K562 (cell line): ENCODE data around the gene NIPSNAP2. TPM values are rescaled to one million over a fixed set of nuclear protein-coding genes. Genes with fewer than 3 reads are reported as not detected.

Experiments
- KDM1A ChIP-seq, 2 experiments: fragments of 450-650 bp; IDR thresholded peaks; 2 replicates each; pipeline ENCODE4 v1.6.1; 2016; ENCODE audit warnings: mild to moderate bottlenecking in 2 of 2
- MAFF ChIP-seq: IDR thresholded peaks from 2 replicates; pipeline ENCODE4 v1.6.1; 2012; ENCODE audit warnings: low read length, improper control_type of control experiment
- SMARCC2 ChIP-seq: fragments of 450-650 bp; IDR thresholded peaks from 2 replicates; pipeline ENCODE4 v1.6.1; 2017; ENCODE audit warnings: antibody characterized with exemption, moderate library complexity, mild to moderate bottlenecking, low read depth
- SRF ChIP-seq, 2 experiments: fragments of 250-450, 450-650 bp in 1 of 2; sonication (Bioruptor Pico) in 1 of 2; sonication (generic) in 1 of 2; formaldehyde crosslinking; IDR thresholded peaks; 2 replicates each; pipeline versions ENCODE4 v1.5.0 to v1.5.1; 2020 to 2022; ENCODE audit warnings: mild to moderate bottlenecking in 1 of 2, missing genetic modification reagents in 1 of 2
- SUPT5H ChIP-seq: fragments of 450-650 bp; IDR thresholded peaks from 2 replicates; pipeline ENCODE4 v1.6.1; 2016
- TGIF2 ChIP-seq: sonication (generic); formaldehyde crosslinking; IDR thresholded peaks from 2 replicates; pipeline ENCODE4 v1.8.1; 2022; ENCODE audit warnings: mild to moderate bottlenecking, missing genetic modification reagents, moderate library complexity
- ZEB2 ChIP-seq: fragments of 450-650 bp; IDR thresholded peaks from 2 replicates; pipeline ENCODE4 v1.6.1; 2016
- ZFX ChIP-seq: sonication (generic); formaldehyde crosslinking; IDR thresholded peaks from 2 replicates; pipeline ENCODE4 v1.8.0; 2022; ENCODE audit warnings: mild to moderate bottlenecking, missing genetic modification reagents, moderate library complexity
- ZNF197 ChIP-seq: fragments of 200-800 bp; sonication (Bioruptor generic); IDR thresholded peaks from 2 replicates; pipeline ENCODE4 v1.6.1; 2016; ENCODE audit warnings: low read depth, missing genetic modification characterization, missing compliant biosample characterization
- ZNF24 ChIP-seq: fragments of 450-650 bp; IDR thresholded peaks from 2 replicates; pipeline ENCODE4 v1.6.1; 2016
- ZNF324 ChIP-seq: fragments of 250-450 bp; sonication (Bioruptor Pico); IDR thresholded peaks from 2 replicates; pipeline ENCODE4 v1.4.0; 2020; ENCODE audit warnings: mild to moderate bottlenecking
- ZNF707 ChIP-seq: fragments of 250-450 bp; sonication (Bioruptor Pico); conservative IDR thresholded peaks from 2 replicates; pipeline ENCODE4 v1.8.0; 2022; ENCODE audit warnings: inconsistent platforms, mild to moderate bottlenecking, moderate library complexity
- polyA plus RNA-seq, 8 experiments: library from polyadenylated mRNA; depleted of rRNA in 4 of 8; stranded (reverse) in 5 of 8; unstranded in 3 of 8; fragments of >200 nt; fragmentation: Nextera tagmentation in 2 of 8; fragmentation: Illumina TruSeq in 1 of 8; extraction: Ambion mirVana in 2 of 8; extraction: Trizol in 1 of 8; gene quantifications; 2 replicates each; pipeline versions ENCODE4 v1.2.1 to v1.2.3, GENCODE V29; 2011 to 2014; ENCODE audit warnings: inconsistent platforms in 1 of 8, missing spikeins in 1 of 8
- total RNA-seq, 7 experiments: library from RNA; depleted of rRNA in 6 of 7; stranded (reverse); fragments of >200 nt in 6 of 7; fragmentation: Illumina TruSeq in 2 of 7; extraction: Trizol in 2 of 7; gene quantifications; 2 replicates each; pipeline versions ENCODE4 v1.2.1 to v1.2.3, GENCODE V29; 2011 to 2021; ENCODE audit warnings: low replicate concordance in 1 of 7
- TF ChIP-seq, protein P1 (sequence below): sonication (generic); formaldehyde crosslinking; IDR thresholded peaks from 2 replicates; pipeline ENCODE4 v1.8.0; 2022; ENCODE audit warnings: missing genetic modification reagents, mild to moderate bottlenecking, moderate library complexity, borderline replicate concordance
- TF ChIP-seq, protein P2 (sequence below): fragments of 250-450 bp; sonication (Bioruptor Pico); IDR thresholded peaks from 2 replicates; pipeline ENCODE4 v1.8.0; 2021; ENCODE audit warnings: moderate library complexity, mild to moderate bottlenecking, inconsistent platforms

The NIPSNAP2 gene
- total and polyA plus RNA-seq, 9 of the 15 experiments (the other 6 are each of a cell fraction or from before 2014, with no cell fraction given) = 24.9 to 107 (median 53.0) TPM

DNA sequence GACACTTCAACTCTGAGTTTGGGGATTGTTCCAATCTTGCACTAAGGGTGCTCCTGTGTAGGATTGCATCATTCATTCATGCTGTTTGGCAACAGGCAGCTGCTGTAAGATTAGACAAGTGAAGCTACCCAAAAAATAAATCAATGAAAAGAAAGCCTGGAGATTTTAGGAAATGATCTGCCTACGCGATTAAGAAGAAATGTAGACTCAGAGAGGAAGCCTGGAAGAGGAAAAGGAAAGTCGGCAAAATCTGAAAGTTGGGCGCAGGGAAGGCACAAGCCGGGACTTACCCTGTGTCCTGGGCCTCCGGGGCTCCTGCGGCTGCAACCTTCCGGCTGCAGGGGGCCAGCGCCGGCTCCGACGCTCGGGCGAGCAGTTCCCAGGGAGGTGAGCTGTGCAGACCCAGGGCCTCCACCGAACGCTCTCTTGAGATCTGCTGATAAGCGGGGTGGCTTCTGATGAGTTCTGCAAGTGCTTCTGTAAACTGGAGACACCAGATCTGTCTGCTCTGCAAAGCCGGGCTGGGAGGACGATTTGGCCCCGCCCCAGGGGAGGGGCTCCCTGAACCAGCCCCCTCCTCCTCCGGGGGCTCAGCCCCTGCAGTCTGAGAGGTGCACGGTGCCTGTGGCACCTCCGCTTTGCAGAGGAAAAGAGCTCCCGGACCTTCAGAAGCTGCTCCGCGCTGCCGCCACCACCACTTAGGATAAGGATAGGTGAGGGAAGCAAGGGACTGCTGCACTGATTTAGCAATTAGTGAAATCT is 69.5 kb downstream of the NIPSNAP2 start (continued):
- 0 out of 2 replicates have a peak, but pooled peaks have one; percentile 42 for TF ChIP-seq ZNF197 (CRISPR knock-in tag)
- TF ChIP-seq ZEB2 = peak; percentile 56; the same call in 1 of the 2 replicates
- TF ChIP-seq, protein P1, sequence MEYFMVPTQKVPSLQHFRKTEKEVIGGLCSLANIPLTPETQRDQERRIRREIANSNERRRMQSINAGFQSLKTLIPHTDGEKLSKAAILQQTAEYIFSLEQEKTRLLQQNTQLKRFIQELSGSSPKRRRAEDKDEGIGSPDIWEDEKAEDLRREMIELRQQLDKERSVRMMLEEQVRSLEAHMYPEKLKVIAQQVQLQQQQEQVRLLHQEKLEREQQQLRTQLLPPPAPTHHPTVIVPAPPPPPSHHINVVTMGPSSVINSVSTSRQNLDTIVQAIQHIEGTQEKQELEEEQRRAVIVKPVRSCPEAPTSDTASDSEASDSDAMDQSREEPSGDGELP (CRISPR knock-in tag) = peak; percentile 55; the same call in 1 of the 2 replicates
- TF ChIP-seq ZNF24 = peak; percentile 96
- peak; percentile 85 to 90 for TF ChIP-seq KDM1A (IDR thresholded peaks at IDR 0.05)
- TF ChIP-seq, protein P2, sequence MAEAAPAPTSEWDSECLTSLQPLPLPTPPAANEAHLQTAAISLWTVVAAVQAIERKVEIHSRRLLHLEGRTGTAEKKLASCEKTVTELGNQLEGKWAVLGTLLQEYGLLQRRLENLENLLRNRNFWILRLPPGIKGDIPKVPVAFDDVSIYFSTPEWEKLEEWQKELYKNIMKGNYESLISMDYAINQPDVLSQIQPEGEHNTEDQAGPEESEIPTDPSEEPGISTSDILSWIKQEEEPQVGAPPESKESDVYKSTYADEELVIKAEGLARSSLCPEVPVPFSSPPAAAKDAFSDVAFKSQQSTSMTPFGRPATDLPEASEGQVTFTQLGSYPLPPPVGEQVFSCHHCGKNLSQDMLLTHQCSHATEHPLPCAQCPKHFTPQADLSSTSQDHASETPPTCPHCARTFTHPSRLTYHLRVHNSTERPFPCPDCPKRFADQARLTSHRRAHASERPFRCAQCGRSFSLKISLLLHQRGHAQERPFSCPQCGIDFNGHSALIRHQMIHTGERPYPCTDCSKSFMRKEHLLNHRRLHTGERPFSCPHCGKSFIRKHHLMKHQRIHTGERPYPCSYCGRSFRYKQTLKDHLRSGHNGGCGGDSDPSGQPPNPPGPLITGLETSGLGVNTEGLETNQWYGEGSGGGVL = no peak
- TF ChIP-seq ZNF324 (CRISPR knock-in tag) = no peak
- no peak for TF ChIP-seq SUPT5H
- TF ChIP-seq ZFX (CRISPR knock-in tag) = peak; percentile 47; the same call in 1 of the 2 replicates
- peak in 1 of 2 experiments; percentile 91; a peak in 1 of 4 replicates for TF ChIP-seq SRF (CRISPR knock-in tag; IDR thresholded peaks at IDR 0.05)
- TF ChIP-seq MAFF = no peak
- no peak for TF ChIP-seq SMARCC2
- TF ChIP-seq TGIF2 = no peak
- TF ChIP-seq ZNF707 = no peak
